Measurements from ENCODE around the gene IRF1.
A peak's percentile ranks its signal among the peaks of the same experiment; 100 is the strongest.

Gene IRF1

DNA sequence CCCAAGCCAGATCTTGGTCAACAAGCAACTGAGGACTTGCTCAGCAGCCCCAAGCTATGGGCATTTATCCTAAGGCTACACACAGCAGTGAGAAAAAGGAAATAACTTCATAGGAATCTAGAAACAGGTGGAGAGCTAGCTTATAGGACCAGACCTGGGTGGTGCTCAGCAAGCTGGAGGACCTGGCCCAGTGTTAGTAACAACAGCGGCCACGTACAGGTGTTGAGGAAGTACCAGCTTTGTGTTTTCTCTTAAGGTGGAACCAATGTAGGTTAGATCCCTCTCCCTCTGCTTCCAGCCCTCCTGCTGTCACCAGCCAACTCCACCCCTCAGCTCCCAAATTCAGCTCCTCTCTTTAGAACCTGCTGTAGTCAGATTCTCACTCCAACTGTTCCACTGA is 43.4 kb downstream of the IRF1 start:
- Histone ChIP-seq H3K23ac (ENCODE audit: low read length) (no peak overlapping the region), H3K4me3 (ENCODE audit: low read length) (no peak overlapping the region), H3K27me3 (ENCODE audit: insufficient read depth, low read length, poor library complexity) (no peaks in the 10 kb centered on the region), H3K4ac (ENCODE audit: low read depth, low read length) (no peak overlapping the region), H2AK5ac (ENCODE audit: low read length) (no peak overlapping the region), H2BK15ac (replicated peaks; ENCODE audit: low read depth) (no peak overlapping the region), H3K79me1 (ENCODE audit: low read length) (no peaks in the 10 kb centered on the region), H3K4me1 (ENCODE audit: control insufficient read depth, low read depth, low read length) (peaks cover 12% of the 10 kb centered on the region), H2BK5ac (ENCODE audit: low read length) (no peak overlapping the region), H3K27ac (ENCODE audit: low read depth, low read length) (no peak overlapping the region), H3K18ac (ENCODE audit: low read length) (no peak overlapping the region), H4K5ac (ENCODE audit: low read length) (no peak overlapping the region), H3K36me3 (ENCODE audit: control insufficient read depth, insufficient read depth, low read length) (no peaks in the 10 kb centered on the region), H3K9ac (ENCODE audit: low read length) (no peak overlapping the region), H3K56ac (ENCODE audit: low read length) (no peak overlapping the region), H4K8ac (ENCODE audit: low read depth, low read length) (no peak overlapping the region), H3K4me2 (ENCODE audit: low read length) (no peak overlapping the region), H2BK120ac (ENCODE audit: low read depth, low read length) (no peak overlapping the region), H3K79me2 (ENCODE audit: control insufficient read depth, insufficient read depth, low read length) (no peaks in the 10 kb centered on the region)
- no CpG with 5 or more reads among the region's 2 CpGs for WGBS (ENCODE audit: extremely low coverage, insufficient coverage, low lambda C conversion rate)
- DNase-seq = no peak

DNA sequence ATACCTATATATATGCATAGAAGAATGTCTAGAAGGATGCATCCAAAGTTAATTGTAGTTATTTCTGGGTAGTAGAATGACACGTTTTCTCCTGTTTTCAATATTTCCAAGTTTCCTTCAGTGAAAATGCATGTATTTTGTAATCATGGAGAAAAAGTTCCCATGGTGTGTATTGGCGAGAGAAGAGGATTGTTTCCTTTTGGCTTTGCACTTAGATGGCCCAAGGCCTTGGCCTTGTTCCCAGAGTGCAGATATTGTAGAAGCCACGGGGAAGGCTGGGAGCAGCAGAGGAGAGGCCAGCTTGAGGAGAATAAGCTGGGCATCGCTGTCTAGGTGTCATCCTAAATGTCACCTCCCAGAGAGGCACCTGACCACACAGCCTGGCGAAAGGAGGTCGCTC is 44.0 kb downstream of the IRF1 start:
- Histone ChIP-seq H3K4ac (ENCODE audit: low read depth, low read length) (no peak overlapping the region), H3K79me1 (ENCODE audit: low read length) (no peaks in the 10 kb centered on the region), H2AK5ac (ENCODE audit: low read length) (no peak overlapping the region), H4K8ac (ENCODE audit: low read depth, low read length) (no peak overlapping the region), H3K4me1 (ENCODE audit: control insufficient read depth, low read depth, low read length) (peaks cover 11% of the 10 kb centered on the region), H3K36me3 (ENCODE audit: control insufficient read depth, insufficient read depth, low read length) (no peaks in the 10 kb centered on the region), H3K23ac (ENCODE audit: low read length) (no peak overlapping the region), H3K27ac (ENCODE audit: low read depth, low read length) (no peak overlapping the region), H3K4me2 (ENCODE audit: low read length) (no peak overlapping the region), H3K18ac (ENCODE audit: low read length) (no peak overlapping the region), H4K5ac (ENCODE audit: low read length) (no peak overlapping the region), H2BK120ac (ENCODE audit: low read depth, low read length) (no peak overlapping the region), H2BK15ac (replicated peaks; ENCODE audit: low read depth) (no peak overlapping the region), H3K79me2 (ENCODE audit: control insufficient read depth, insufficient read depth, low read length) (no peaks in the 10 kb centered on the region), H3K56ac (ENCODE audit: low read length) (no peak overlapping the region), H3K9ac (ENCODE audit: low read length) (no peak overlapping the region), H3K27me3 (ENCODE audit: insufficient read depth, low read length, poor library complexity) (no peaks in the 10 kb centered on the region), H2BK5ac (ENCODE audit: low read length) (no peak overlapping the region), H3K4me3 (ENCODE audit: low read length) (no peak overlapping the region)
- DNase-seq = no peak
- WGBS (ENCODE audit: extremely low coverage, insufficient coverage, low lambda C conversion rate) = no CpG with 5 or more reads among the region's 6 CpGs

DNA sequence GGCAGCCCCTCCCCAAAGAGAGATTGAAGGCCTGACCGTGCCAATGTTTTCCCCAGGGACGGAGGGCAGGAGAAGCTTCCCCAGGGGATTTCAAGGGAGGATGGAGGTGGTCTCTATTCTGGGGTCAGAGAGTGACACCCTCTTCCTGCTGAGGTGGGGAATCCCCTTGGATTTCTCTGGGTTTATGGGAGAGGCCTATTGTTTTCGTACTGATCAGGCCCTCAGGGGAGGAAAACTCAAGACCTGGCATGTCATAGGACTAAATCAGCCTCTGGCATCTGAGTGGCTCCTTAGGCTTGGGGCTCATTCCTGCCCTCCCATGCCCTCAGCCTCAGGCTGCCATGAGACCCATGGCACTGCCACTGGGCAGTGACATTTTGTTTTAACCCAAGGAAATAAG is 44.6 kb downstream of the IRF1 start:
- Histone ChIP-seq H3K4me2 (ENCODE audit: low read length) (no peak overlapping the region), H2BK120ac (ENCODE audit: low read depth, low read length) (no peak overlapping the region), H2AK5ac (ENCODE audit: low read length) (no peak overlapping the region), H3K23ac (ENCODE audit: low read length) (no peak overlapping the region), H3K36me3 (ENCODE audit: control insufficient read depth, insufficient read depth, low read length) (no peaks in the 10 kb centered on the region), H3K18ac (ENCODE audit: low read length) (peak overlapping the region; percentile 71), H3K4me1 (ENCODE audit: control insufficient read depth, low read depth, low read length) (peaks cover 6% of the 10 kb centered on the region), H3K27ac (ENCODE audit: low read depth, low read length) (no peak overlapping the region), H3K9ac (ENCODE audit: low read length) (no peak overlapping the region), H3K79me1 (ENCODE audit: low read length) (no peaks in the 10 kb centered on the region), H2BK5ac (ENCODE audit: low read length) (no peak overlapping the region), H4K8ac (ENCODE audit: low read depth, low read length) (no peak overlapping the region), H3K4me3 (ENCODE audit: low read length) (no peak overlapping the region), H3K27me3 (ENCODE audit: insufficient read depth, low read length, poor library complexity) (no peaks in the 10 kb centered on the region), H3K56ac (ENCODE audit: low read length) (peak overlapping the region; percentile 11), H4K5ac (ENCODE audit: low read length) (no peak overlapping the region), H3K4ac (ENCODE audit: low read depth, low read length) (peak overlapping the region; percentile 18), H2BK15ac (replicated peaks; ENCODE audit: low read depth) (no peak overlapping the region), H3K79me2 (ENCODE audit: control insufficient read depth, insufficient read depth, low read length) (no peaks in the 10 kb centered on the region)
- no CpG with 5 or more reads among the region's 3 CpGs for WGBS (ENCODE audit: extremely low coverage, insufficient coverage, low lambda C conversion rate)
- DNase-seq = peak; percentile 76

- Histone ChIP-seq H4K8ac (ENCODE audit: low read depth, low read length) (no peak overlapping the region), H2BK120ac (ENCODE audit: low read depth, low read length) (no peak overlapping the region), H3K79me1 (ENCODE audit: low read length) (no peaks in the 10 kb centered on the region), H3K4me2 (ENCODE audit: low read length) (no peak overlapping the region), H3K79me2 (ENCODE audit: control insufficient read depth, insufficient read depth, low read length) (no peaks in the 10 kb centered on the region), H2BK5ac (ENCODE audit: low read length) (no peak overlapping the region), H3K4ac (ENCODE audit: low read depth, low read length) (peak overlapping the region; percentile 18), H3K27ac (ENCODE audit: low read depth, low read length) (no peak overlapping the region), H2BK15ac (replicated peaks; ENCODE audit: low read depth) (no peak overlapping the region), H4K5ac (ENCODE audit: low read length) (no peak overlapping the region), H3K4me1 (ENCODE audit: control insufficient read depth, low read depth, low read length) (peaks cover 6% of the 10 kb centered on the region), H3K4me3 (ENCODE audit: low read length) (no peak overlapping the region), H3K23ac (ENCODE audit: low read length) (no peak overlapping the region), H3K18ac (ENCODE audit: low read length) (peak overlapping the region; percentile 71), H3K27me3 (ENCODE audit: insufficient read depth, low read length, poor library complexity) (no peaks in the 10 kb centered on the region), H2AK5ac (ENCODE audit: low read length) (no peak overlapping the region), H3K56ac (ENCODE audit: low read length) (peak overlapping the region; percentile 11), H3K9ac (ENCODE audit: low read length) (no peak overlapping the region), H3K36me3 (ENCODE audit: control insufficient read depth, insufficient read depth, low read length) (no peaks in the 10 kb centered on the region)
- WGBS (ENCODE audit: extremely low coverage, insufficient coverage, low lambda C conversion rate) = no CpG with 5 or more reads among the region's 4 CpGs
- DNase-seq = peak; percentile 91
These were observed 45.0 kb downstream of the IRF1 start for GRCh38 chr5:132445640-132445923.

- no peak overlapping the region for H2AK5ac ChIP-seq (ENCODE audit: low read length)
- peak overlapping the region; percentile 0 for H3K56ac ChIP-seq (ENCODE audit: low read length)
- H2BK15ac ChIP-seq (replicated peaks; ENCODE audit: low read depth) = no peak overlapping the region
- no CpG with 5 or more reads among the region's 5 CpGs for WGBS (ENCODE audit: extremely low coverage, insufficient coverage, low lambda C conversion rate)
- no peak overlapping the region for H4K5ac ChIP-seq (ENCODE audit: low read length)
- no peak overlapping the region for H4K8ac ChIP-seq (ENCODE audit: low read depth, low read length)
- H3K23ac ChIP-seq (ENCODE audit: low read length) = no peak overlapping the region
- H3K27me3 ChIP-seq (ENCODE audit: insufficient read depth, low read length, poor library complexity) = no peaks in the 10 kb centered on the region
- no peak for DNase-seq
- H3K4me1 ChIP-seq (ENCODE audit: control insufficient read depth, low read depth, low read length) = peaks cover 6% of the 10 kb centered on the region
- peak overlapping the region; percentile 46 for H2BK120ac ChIP-seq (ENCODE audit: low read depth, low read length)
- no peak overlapping the region for H3K9ac ChIP-seq (ENCODE audit: low read length)
- no peak overlapping the region for H3K4me2 ChIP-seq (ENCODE audit: low read length)
- H3K18ac ChIP-seq (ENCODE audit: low read length) = peak overlapping the region; percentile 71
- H3K27ac ChIP-seq (ENCODE audit: low read depth, low read length) = no peak overlapping the region
- H3K79me2 ChIP-seq (ENCODE audit: control insufficient read depth, insufficient read depth, low read length) = no peaks in the 10 kb centered on the region
- H3K79me1 ChIP-seq (ENCODE audit: low read length) = no peaks in the 10 kb centered on the region
- no peak overlapping the region for H2BK5ac ChIP-seq (ENCODE audit: low read length)
- no peak overlapping the region for H3K4me3 ChIP-seq (ENCODE audit: low read length)
- no peak overlapping the region for H3K4ac ChIP-seq (ENCODE audit: low read depth, low read length)
- H3K36me3 ChIP-seq (ENCODE audit: control insufficient read depth, insufficient read depth, low read length) = no peaks in the 10 kb centered on the region
These were observed 45.5 kb downstream of the IRF1 start for GRCh38 chr5:132444841-132445639.

- Histone ChIP-seq H2BK5ac (ENCODE audit: low read length) (no peak overlapping the region), H4K5ac (ENCODE audit: low read length) (no peak overlapping the region), H3K27ac (ENCODE audit: low read depth, low read length) (no peak overlapping the region), H2BK15ac (replicated peaks; ENCODE audit: low read depth) (no peak overlapping the region), H3K4me3 (ENCODE audit: low read length) (no peak overlapping the region), H3K79me1 (ENCODE audit: low read length) (no peaks in the 10 kb centered on the region), H3K23ac (ENCODE audit: low read length) (no peak overlapping the region), H2BK120ac (ENCODE audit: low read depth, low read length) (no peak overlapping the region), H3K79me2 (ENCODE audit: control insufficient read depth, insufficient read depth, low read length) (no peaks in the 10 kb centered on the region), H3K27me3 (ENCODE audit: insufficient read depth, low read length, poor library complexity) (no peaks in the 10 kb centered on the region), H3K9ac (ENCODE audit: low read length) (no peak overlapping the region), H4K8ac (ENCODE audit: low read depth, low read length) (no peak overlapping the region), H3K18ac (ENCODE audit: low read length) (no peak overlapping the region), H3K56ac (ENCODE audit: low read length) (no peak overlapping the region), H3K4me1 (ENCODE audit: control insufficient read depth, low read depth, low read length) (peaks cover 6% of the 10 kb centered on the region), H3K4ac (ENCODE audit: low read depth, low read length) (no peak overlapping the region), H3K36me3 (ENCODE audit: control insufficient read depth, insufficient read depth, low read length) (no peaks in the 10 kb centered on the region), H2AK5ac (ENCODE audit: low read length) (no peak overlapping the region), H3K4me2 (ENCODE audit: low read length) (no peak overlapping the region)
- WGBS (ENCODE audit: extremely low coverage, insufficient coverage, low lambda C conversion rate) = no CpG with 5 or more reads among the region's 7 CpGs
- DNase-seq = no peak
These were observed 46.5 kb downstream of the IRF1 start for GRCh38 chr5:132444061-132444460.
